GM18873 (cell line): Measurements from ENCODE around the gene VAMP2.
A peak's percentile ranks its signal among the peaks of the same experiment; 100 is the strongest.
"Not testable (repeated sequence)": the region's sequence is repeated elsewhere in the genome, so short reads cannot be mapped to it uniquely, and the experiment has no call there.

Experiments used
- ATAC-seq: cut with Tn5 transposase; IDR thresholded peaks from one replicate; pipeline ENCODE4 v1.9.1; 2021; ENCODE audit warnings: mild to moderate bottlenecking, moderate library complexity, moderate number of reproducible peaks; ENCODE audit not compliant: unreplicated experiment, low FRiP score

Gene VAMP2

DNA sequence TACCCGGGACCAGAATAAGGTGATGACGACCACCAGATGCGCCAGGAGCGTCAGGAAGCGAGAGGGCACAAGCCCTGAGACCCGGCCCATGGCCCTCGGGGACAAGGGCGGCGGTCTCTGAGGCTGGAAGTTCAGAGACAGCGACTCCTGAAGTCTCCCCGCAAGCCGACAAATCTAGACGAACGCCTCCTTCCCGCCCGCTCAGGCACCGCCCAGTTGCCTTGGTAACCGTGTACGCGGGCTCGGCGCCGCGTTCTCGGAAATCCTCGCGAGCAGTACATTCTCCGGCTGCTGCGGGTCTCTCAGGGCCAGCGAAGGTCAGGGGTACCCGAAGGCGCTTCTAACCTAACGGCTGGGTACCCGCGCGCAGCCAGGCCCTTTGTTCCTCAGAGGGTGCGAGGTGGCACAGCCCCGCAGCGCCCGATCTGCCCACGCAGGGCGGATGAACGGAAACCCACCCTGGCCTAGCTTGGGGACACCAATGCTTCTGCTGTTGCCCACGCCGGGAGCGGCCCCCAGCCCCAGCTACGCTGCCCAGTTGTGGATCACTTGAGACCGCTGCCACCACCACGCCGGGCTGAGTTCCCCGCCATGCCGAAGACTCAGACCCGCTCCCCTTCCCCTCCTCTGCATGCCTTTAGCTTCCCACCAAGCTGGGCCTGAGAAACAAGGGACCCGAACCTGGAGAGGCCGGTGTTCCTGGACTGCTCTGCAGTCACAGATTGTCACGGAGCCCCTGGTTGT is 13.6 kb upstream of the VAMP2 start, which contains the start of gene TMEM107:
Gene TMEM107, minus strand, starts transcription at position 184 of the 744 bp plus-strand sequence. Its CDS starts 94 bp downstream, at position 90.
- no peak for ATAC-seq

DNA sequence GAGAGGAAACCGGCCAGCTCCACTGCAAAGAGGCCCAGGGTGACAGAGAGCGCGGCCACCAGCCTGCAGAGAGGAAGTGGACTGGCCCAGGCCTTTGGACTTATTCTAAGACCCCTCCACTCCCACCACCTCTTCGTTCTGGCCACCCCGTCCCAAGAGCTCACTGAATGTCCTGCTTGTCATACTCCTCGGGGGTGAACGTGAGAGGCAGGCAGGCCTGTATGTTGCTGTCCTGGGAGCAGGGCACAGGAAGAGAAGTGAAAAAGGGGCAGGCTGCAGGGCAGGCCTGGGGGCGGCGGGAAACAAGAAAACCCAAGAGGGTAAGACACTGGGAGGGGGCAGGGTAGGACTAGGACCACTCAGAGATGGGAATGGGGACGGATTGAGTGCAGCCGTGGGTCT is 13.0 kb upstream of the VAMP2 start:
- ATAC-seq: no peak

DNA sequence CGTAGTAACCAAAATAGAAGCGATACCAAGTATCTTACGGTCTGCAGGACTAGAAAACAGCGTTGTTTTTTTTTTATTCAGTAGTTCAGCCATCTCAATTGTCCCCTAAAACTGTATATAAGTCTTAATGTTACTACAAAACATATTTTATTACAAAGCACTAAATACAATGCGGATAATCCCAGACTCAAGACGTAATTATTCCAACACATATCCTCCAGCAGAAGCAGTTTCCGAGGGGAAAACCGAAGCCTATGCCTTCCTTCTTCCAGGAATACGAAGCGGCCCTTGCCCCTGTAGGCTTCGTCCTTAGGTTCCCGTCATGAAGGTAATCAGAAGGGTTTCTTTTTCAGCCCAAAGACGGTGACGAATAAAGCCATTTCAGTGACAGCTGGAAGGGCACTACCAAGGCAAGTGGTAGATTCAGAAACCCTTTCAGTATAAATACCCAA is 11.1 kb upstream of the VAMP2 start:
- ATAC-seq: no peak

GRCh38 chr17:8173056-8173870 is 10.5 kb upstream of the VAMP2 start:
- peak; percentile 60 for ATAC-seq

GRCh38 chr17:8170186-8170585 is 7.4 kb upstream of the VAMP2 start:
- not testable (repeated sequence) for ATAC-seq

- no peak for ATAC-seq
Measured at GRCh38 chr17:8167526-8167925, 4.8 kb upstream of the VAMP2 start.

GRCh38 chr17:8166731-8167130 is 4.0 kb upstream of the VAMP2 start:
- ATAC-seq: no peak

DNA sequence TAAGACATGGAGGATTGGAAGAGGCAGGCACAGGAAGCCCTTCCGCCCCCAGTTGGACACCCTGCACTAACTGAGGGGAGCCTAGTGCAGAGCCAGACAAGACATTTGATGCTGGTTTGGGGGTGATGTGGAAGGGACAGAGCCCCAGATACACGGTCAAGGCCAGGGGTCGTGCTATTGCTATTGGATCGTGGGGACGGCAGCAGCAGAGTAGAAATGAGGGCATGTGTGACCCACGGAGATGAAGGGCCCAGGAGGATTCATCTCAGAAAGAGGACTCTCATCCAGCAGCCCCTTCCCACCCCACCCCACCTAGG is 2.0 kb upstream of the VAMP2 start:
- no peak for ATAC-seq

DNA sequence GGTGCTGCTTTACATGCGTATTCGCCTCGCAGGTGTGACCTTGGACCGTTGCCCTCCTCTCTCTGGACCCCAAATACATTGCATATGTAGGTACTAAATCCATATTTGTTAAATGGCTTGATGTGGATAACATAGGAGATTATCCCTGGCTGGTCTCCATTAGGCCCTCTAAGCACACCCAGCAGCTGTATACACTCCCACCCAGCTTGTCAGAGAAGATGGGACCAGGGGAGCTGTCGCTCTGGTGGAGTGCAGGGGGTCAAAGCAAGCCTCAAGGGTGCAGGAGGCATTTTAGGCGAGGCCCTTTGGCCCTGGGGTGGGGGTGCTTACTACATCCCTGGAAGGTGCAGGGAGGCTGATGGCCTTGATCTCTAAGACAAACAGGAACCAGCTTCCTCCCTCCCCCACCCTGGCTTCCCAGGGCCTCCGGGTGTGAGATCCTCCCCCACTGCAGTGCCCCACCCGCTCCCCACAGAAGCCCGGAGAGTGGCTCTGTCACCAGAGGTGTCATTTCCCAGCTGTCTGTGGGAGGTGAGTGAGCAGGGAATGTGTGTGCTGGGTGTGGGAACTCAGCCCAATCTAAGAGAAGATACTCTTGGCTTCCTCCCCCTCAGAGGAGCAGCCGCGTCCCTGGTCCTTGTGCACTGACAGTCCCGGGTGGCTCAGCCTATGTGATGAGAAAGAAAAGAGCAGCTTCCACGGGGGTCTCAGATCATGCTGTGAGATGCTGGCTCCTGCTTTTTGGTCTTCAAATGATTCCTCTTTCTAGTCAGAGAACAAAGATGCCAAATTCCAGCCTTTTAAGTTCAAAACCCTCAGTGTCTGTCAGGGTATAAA is 1.4 kb upstream of the VAMP2 start:
- ATAC-seq: no peak

- no peak for ATAC-seq
Measured at GRCh38 chr17:8162997-8163977, 539 bp upstream of the VAMP2 start.

GRCh38 chr17:8161289-8162232 is 1.2 kb downstream of the VAMP2 start:
- no peak for ATAC-seq

DNA sequence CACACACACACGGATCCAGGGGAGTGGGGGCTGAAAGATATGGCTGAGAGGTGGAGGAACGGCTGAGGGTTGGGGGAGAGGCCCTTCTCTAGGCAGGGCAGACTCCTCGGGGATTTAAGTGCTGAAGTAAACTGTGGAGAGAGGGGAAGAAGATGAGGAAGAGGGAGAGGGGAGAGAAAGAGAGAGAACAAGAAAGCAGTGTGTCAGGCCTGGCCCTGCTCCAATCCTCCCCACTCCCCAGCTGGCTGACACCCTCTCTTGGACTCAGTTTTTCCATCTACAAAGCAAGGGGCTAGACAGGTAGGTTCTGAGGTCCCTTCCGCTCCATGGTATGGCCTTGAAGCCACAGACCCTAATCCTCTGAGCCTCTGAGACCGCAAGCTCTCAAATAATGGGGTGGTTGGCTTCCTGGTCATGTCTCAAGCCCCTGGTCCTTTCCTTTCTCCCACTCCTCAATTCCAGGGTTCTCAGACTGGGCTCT is 2.0 kb downstream of the VAMP2 start:
- ATAC-seq: no peak

GRCh38 chr17:8160224-8160577 is 2.5 kb downstream of the VAMP2 start:
- no peak for ATAC-seq

DNA sequence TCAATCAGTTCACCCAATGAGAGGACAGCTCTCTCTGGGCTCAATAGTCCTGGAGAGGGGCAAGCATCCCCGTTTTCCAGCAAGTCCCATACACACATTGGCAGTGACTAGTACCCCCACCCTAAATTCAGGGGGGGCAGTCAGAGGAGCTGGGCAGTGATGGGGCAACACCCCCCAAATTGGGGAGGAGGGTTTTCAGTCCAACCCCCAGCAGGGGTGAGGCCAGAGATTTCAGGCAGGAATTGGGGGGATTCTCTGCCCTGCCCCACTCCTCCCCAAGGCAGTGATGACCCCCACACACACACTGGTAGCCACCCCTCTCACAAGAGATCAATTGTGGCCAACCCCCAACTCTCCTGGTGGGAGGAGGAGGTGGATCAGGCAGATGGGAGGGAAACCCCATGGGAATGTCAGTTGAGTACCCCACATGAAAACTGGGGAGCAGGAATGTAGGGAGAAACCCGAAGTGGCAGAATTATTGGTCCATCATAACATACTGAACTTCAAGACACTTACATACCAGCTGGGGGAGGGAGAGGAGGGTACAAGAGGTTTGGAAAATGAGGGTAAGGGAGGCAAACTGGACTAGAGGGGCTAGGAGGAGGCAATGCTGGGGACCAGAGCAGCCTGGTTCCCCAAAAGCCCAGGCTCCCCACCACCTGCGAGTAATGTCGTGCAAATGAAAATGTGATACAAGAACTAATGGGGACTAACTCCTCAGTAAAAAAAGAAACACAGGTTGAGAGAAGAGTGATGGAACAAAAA is 3.1 kb downstream of the VAMP2 start:
- no peak for ATAC-seq

DNA sequence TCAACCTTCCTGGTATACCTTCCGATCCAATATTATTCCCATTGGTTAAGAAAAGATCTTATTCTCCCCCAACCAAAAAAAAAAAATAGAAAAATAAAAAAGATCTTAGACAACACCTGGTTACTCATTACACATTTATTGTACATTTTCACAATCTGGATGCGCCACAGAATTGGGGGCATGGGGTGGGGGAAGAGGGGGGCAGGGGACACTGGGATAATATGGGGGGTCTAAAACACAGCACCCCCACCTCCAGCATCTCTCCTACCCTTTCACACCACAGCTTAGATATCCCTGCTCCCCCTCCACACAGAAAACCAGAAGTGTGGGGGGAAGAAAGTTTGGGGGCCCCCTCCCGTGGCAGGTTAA is 3.7 kb downstream of the VAMP2 start:
- no peak for ATAC-seq

DNA sequence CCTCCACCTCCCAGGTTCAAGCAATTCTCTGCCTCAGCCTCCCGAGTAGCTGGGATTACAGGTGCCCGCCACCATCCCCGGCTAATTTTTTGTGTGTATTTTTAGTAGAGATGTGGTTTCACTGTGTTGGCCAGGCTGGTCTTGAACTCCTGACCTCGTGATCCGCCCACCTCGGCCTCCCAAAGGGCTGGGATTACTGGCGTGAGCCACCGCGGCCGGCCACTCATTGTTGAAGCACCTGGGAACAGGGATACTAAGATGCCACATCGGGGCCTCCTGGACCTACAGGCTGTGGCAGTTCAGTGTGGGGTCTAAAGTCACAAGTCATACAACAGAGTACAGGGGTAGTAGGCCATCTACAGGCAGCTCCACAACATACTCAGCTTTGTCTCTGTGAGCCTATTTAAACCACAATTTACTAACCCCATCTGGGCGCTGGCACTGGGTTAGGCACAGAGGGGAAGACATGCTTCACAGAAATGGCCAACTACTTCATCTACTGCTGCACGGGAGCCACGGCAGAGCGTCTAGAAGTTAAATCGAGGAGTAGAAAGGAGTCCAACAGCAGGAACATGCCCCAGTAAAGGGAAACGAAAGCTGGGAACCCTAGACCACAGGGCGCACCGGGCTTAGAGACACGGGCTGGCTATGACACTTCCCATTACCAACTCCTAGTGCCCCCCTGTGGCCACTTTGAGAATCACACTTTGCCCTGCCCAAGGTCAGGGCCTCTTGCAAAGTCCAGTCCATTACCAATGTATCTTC is 4.3 kb downstream of the VAMP2 start:
- ATAC-seq: no peak
